Neural progenitor cell (in vitro differentiated cells): ENCODE results near the gene SLC6A13.

Experiments
- EZH2 ChIP-seq: fragments of 200-600 bp; sonication (generic); IDR thresholded peaks from 2 replicates; pipeline ENCODE4 v1.6.1; 2017; ENCODE audit warnings: antibody characterized with exemption, mild to moderate bottlenecking, moderate library complexity
- TF ChIP-seq, protein P1 (sequence below): fragments of 200-600 bp; sonication (generic); IDR thresholded peaks from 2 replicates; pipeline ENCODE4 v1.5.1; 2017; ENCODE audit warnings: antibody characterized with exemption, mild to moderate bottlenecking

DNA sequence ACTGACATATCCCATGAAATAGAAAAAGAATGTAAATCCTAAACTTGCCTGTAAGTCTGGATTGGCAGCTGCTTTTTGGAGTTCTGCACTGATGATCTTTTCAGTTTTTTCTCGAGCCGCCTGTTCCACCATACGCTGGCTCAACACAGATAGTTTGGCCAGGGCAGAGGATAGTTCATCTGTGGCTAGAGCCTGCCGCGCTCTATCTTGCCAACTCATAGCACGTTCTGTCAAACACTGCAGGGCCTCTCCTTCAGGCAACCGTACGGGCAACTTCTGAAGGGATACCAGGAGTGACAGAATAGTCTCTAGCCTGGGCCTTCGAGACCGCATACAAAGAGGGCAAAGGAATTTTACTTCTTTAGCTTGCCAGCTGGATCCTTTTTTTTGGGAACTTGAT, 44.8 kb upstream of the SLC6A13 start:
- TF ChIP-seq EZH2 = no peak
- TF ChIP-seq, protein P1, sequence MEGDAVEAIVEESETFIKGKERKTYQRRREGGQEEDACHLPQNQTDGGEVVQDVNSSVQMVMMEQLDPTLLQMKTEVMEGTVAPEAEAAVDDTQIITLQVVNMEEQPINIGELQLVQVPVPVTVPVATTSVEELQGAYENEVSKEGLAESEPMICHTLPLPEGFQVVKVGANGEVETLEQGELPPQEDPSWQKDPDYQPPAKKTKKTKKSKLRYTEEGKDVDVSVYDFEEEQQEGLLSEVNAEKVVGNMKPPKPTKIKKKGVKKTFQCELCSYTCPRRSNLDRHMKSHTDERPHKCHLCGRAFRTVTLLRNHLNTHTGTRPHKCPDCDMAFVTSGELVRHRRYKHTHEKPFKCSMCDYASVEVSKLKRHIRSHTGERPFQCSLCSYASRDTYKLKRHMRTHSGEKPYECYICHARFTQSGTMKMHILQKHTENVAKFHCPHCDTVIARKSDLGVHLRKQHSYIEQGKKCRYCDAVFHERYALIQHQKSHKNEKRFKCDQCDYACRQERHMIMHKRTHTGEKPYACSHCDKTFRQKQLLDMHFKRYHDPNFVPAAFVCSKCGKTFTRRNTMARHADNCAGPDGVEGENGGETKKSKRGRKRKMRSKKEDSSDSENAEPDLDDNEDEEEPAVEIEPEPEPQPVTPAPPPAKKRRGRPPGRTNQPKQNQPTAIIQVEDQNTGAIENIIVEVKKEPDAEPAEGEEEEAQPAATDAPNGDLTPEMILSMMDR = no peak
